SK-N-MC (cell line): ENCODE data around the gene GGCT.
"Not testable (repeated sequence)": the region's sequence is repeated elsewhere in the genome, so short reads cannot be mapped to it uniquely, and the experiment has no call there.

Experiments used
- DNase-seq: peaks from one replicate; pipeline ENCODE4 v3.0.0-alpha.2; 2011; ENCODE audit warnings: low read depth, low spot score
- H3K27ac ChIP-seq: fragments of 200-600 bp; sonication (generic); 2 replicates; pipeline ENCODE4 v1.5.1; 2016; ENCODE audit warnings: mixed run types
- H3K36me3 ChIP-seq: fragments of 200-600 bp; sonication (generic); 2 replicates; pipeline ENCODE4 v1.6.1; 2017; ENCODE audit warnings: antibody characterized with exemption, low read length, mixed read lengths; ENCODE audit not compliant: insufficient read depth
- H3K4me3 ChIP-seq: fragments of 200-600 bp; sonication (generic); 2 replicates; pipeline ENCODE4 v1.5.1; 2016
- H3K9ac ChIP-seq: fragments of 200-600 bp; sonication (generic); 2 replicates; pipeline ENCODE4 v1.8.0; 2017; ENCODE audit warnings: mixed run types, mixed read lengths; ENCODE audit not compliant: insufficient read length
- H3K9me3 ChIP-seq: fragments of 200-600 bp; sonication (generic); 2 replicates; pipeline ENCODE4 v1.6.1; 2017; ENCODE audit warnings: low read depth, mild to moderate bottlenecking, antibody characterized with exemption, low read length, moderate library complexity, mixed read lengths
- EZH2 ChIP-seq: fragments of 200-600 bp; sonication (generic); IDR thresholded peaks from one replicate; pipeline ENCODE4 v1.6.1; 2017; ENCODE audit warnings: antibody characterized with exemption
- FOXP2 ChIP-seq: optimal IDR thresholded peaks from 2 replicates; pipeline ENCODE3; 2011; ENCODE audit warnings: mild to moderate bottlenecking, moderate library complexity; ENCODE audit not compliant: insufficient read depth; ENCODE audit errors: extremely low read length, control extremely low read depth
- POLR2AphosphoS5 ChIP-seq: IDR thresholded peaks from 2 replicates; pipeline ENCODE4 v1.6.1; 2012; ENCODE audit warnings: mild to moderate bottlenecking, low read depth, low read length, borderline replicate concordance

Gene GGCT

DNA sequence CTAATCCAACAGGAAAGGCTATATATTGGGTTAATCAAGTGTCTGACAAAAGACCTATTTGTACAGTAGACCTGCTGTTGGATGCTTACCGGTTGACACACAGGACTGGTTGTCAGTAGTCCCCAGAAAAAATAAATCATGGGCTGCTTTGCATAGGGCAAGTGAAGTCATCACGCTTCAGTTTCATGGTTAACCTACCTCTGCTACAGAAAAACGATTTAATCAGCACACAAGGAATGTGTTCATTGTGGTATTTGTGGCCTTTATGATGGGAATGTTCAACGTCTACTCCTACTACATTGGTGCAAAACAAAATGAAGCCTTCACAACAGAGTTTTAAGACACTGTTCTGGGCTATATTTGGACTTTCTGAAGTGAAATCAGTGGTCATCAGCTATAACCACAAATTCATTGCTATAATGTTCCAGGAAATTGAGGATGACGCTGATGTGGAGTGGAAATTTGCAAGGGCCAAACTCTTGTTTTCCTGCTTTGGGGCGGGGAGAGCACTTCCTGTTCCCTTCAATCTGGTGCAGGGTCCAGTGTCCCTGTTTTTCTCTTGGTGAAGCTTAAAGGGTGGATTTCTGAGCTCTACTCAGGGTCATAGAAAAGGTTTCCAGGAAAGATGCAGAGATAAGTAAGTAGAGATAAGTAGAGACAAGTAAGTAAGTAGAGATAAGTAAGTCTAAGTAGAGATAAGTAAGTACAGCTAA lies 39.3 kb upstream of the GGCT start:
- H3K4me3 ChIP-seq = no peak overlapping the region
- H3K9ac ChIP-seq = no peak overlapping the region
- H3K36me3 ChIP-seq = no peaks in the 10 kb centered on the region
- DNase-seq = no peak
- no peak for TF ChIP-seq FOXP2
- no peak for TF ChIP-seq EZH2
- TF ChIP-seq POLR2AphosphoS5 = no peak
- no peaks in the 10 kb centered on the region for H3K9me3 ChIP-seq
- H3K27ac ChIP-seq = no peak overlapping the region

DNA sequence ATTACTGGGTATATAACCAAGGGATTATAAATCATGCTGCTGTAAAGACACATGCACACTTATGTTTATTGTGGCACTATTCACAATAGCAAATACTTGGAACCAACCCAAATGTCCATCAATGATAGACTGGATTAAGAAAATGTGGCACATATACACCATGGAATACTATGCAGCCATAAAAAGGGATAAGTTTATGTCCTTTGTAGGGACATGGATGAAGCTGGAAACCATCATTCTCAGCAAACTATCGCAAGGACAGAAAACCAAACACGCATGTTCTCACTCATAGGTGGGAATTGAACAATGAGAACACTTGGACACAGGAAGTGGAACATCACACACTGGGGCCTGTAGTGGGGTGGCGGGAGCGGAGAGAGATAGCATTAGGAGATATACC lies 38.5 kb upstream of the GGCT start:
- H3K27ac ChIP-seq, H3K36me3 ChIP-seq, H3K9me3 ChIP-seq, H3K4me3 ChIP-seq, H3K9ac ChIP-seq, DNase-seq: not testable (repeated sequence)

GRCh38 chr7:30533886-30534285 lies 29.3 kb upstream of the GGCT start:
- H3K27ac ChIP-seq = no peak overlapping the region
- no peaks in the 10 kb centered on the region for H3K9me3 ChIP-seq
- H3K36me3 ChIP-seq = no peaks in the 10 kb centered on the region
- H3K4me3 ChIP-seq = no peak overlapping the region
- DNase-seq = no peak
- H3K9ac ChIP-seq = no peak overlapping the region
- TF ChIP-seq FOXP2 (no peak), EZH2 (no peak), POLR2AphosphoS5 (no peak)

- TF ChIP-seq POLR2AphosphoS5 (no peak), EZH2 (no peak), FOXP2 (no peak)
- DNase-seq = no peak
Measured at GRCh38 chr7:30531286-30531685, 26.7 kb upstream of the GGCT start.

DNA sequence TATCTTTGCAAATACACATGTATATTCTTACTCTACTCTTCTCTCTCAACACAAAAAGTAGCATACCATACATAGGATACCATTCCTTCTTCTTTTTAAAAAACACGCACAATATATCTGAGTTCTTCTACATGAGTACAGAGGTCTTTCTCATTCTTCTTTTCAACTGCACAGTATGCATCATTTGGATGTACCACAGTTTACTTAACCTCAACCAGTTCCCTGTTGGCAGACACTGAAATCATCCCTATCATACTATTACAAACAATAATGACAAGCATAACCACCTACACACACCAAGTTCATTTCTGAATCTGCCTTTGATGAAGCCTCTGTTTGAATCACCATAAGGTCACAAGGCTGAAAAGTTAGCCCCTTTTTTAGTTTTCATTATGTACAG lies 25.7 kb upstream of the GGCT start:
- DNase-seq = no peak
- no peak overlapping the region for H3K9ac ChIP-seq
- no peaks in the 10 kb centered on the region for H3K9me3 ChIP-seq
- no peak overlapping the region for H3K27ac ChIP-seq
- TF ChIP-seq POLR2AphosphoS5 (no peak), FOXP2 (no peak), EZH2 (no peak)
- no peaks in the 10 kb centered on the region for H3K36me3 ChIP-seq
- H3K4me3 ChIP-seq = no peak overlapping the region

More at GRCh38 chr7:30531286-30531685, 26.7 kb upstream of the GGCT start:
- Histone ChIP-seq H3K9ac (no peak overlapping the region), H3K36me3 (no peaks in the 10 kb centered on the region), H3K4me3 (no peak overlapping the region), H3K9me3 (no peaks in the 10 kb centered on the region), H3K27ac (no peak overlapping the region)

- no peak for TF ChIP-seq FOXP2
- no peak for TF ChIP-seq POLR2AphosphoS5
- TF ChIP-seq EZH2 = no peak
- DNase-seq = no peak
Measured at GRCh38 chr7:30528779-30529178, 24.1 kb upstream of the GGCT start.

GRCh38 chr7:30527297-30527696 lies 22.7 kb upstream of the GGCT start:
- H3K36me3 ChIP-seq, H3K4me3 ChIP-seq, H3K9ac ChIP-seq, H3K9me3 ChIP-seq, H3K27ac ChIP-seq, DNase-seq: not testable (repeated sequence)

More at GRCh38 chr7:30528779-30529178, 24.1 kb upstream of the GGCT start:
- Histone ChIP-seq H3K36me3 (no peaks in the 10 kb centered on the region), H3K9ac (no peak overlapping the region), H3K4me3 (no peak overlapping the region), H3K27ac (no peak overlapping the region), H3K9me3 (no peaks in the 10 kb centered on the region)

GRCh38 chr7:30526163-30526562 lies 21.5 kb upstream of the GGCT start:
- no peak for TF ChIP-seq POLR2AphosphoS5
- TF ChIP-seq FOXP2 = no peak
- no peak for TF ChIP-seq EZH2
- H3K4me3 ChIP-seq = no peak overlapping the region
- no peak for DNase-seq

DNA sequence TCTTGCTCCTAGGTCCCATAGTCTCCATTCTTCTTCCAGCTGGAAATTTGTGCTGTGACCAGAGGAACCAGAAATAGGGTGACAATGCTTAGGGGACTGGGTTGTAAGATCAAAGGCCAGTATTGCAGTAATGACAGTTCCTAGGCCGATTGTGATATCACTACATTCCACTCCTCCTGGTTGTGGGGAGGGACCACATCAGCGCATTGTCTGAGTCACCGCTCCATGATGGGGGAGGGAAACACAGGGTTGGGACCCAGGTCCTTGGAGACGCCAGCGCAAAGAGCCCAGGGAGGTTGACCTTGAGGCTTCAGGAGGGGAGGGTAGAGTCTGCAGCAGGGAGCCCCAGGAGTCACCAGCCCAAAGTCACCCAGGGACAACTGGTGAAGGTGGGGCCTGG lies 20.8 kb upstream of the GGCT start:
- H3K27ac ChIP-seq = no peak overlapping the region
- TF ChIP-seq FOXP2 (no peak), POLR2AphosphoS5 (no peak), EZH2 (no peak)
- no peak for DNase-seq
- no peak overlapping the region for H3K9ac ChIP-seq
- H3K36me3 ChIP-seq = no peaks in the 10 kb centered on the region
- H3K9me3 ChIP-seq = no peaks in the 10 kb centered on the region
- H3K4me3 ChIP-seq = no peak overlapping the region

More at GRCh38 chr7:30526163-30526562, 21.5 kb upstream of the GGCT start:
- H3K27ac ChIP-seq = no peak overlapping the region
- H3K9me3 ChIP-seq = no peaks in the 10 kb centered on the region
- no peak overlapping the region for H3K9ac ChIP-seq
- H3K36me3 ChIP-seq = no peaks in the 10 kb centered on the region
